HG03565 (cell line): ENCODE data around the gene ITIH3.
"Not testable (repeated sequence)": the region's sequence is repeated elsewhere in the genome, so short reads cannot be mapped to it uniquely, and the experiment has no call there.

Experiments
- ATAC-seq: cut with Tn5 transposase; IDR thresholded peaks from one replicate; pipeline ENCODE4 v1.9.1; 2021; ENCODE audit warnings: mild to moderate bottlenecking, moderate library complexity; ENCODE audit not compliant: unreplicated experiment

ITIH3 gene, protein sequence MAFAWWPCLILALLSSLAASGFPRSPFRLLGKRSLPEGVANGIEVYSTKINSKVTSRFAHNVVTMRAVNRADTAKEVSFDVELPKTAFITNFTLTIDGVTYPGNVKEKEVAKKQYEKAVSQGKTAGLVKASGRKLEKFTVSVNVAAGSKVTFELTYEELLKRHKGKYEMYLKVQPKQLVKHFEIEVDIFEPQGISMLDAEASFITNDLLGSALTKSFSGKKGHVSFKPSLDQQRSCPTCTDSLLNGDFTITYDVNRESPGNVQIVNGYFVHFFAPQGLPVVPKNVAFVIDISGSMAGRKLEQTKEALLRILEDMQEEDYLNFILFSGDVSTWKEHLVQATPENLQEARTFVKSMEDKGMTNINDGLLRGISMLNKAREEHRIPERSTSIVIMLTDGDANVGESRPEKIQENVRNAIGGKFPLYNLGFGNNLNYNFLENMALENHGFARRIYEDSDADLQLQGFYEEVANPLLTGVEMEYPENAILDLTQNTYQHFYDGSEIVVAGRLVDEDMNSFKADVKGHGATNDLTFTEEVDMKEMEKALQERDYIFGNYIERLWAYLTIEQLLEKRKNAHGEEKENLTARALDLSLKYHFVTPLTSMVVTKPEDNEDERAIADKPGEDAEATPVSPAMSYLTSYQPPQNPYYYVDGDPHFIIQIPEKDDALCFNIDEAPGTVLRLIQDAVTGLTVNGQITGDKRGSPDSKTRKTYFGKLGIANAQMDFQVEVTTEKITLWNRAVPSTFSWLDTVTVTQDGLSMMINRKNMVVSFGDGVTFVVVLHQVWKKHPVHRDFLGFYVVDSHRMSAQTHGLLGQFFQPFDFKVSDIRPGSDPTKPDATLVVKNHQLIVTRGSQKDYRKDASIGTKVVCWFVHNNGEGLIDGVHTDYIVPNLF

DNA sequence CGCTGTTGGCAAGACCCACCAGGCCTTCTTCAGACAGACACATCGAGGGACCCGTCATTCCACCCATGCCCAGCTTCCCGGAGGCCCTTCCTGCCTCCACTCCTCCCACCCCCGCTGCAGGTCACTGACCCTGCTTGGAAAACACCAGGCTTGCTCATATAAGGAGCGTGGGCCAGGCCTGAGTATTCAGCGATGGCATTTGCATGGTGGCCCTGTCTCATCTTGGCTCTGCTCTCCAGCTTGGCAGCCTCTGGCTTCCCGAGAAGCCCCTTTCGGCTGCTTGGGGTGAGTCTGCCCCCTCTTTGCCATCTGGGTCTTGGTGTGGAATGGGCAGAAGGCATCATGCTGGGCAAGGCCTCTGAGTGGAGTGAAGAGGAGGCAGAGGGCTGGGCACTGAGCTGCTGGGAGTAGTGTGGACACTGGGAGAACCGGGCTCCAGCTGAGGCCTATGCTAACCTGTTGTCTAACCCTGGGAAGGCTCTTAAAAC lies at the start of gene ITIH3:
Gene ITIH3, plus strand, starts transcription at position 185 of the 488 bp plus-strand sequence. Its CDS starts 8 bp downstream, at position 193.
- no peak for ATAC-seq

DNA sequence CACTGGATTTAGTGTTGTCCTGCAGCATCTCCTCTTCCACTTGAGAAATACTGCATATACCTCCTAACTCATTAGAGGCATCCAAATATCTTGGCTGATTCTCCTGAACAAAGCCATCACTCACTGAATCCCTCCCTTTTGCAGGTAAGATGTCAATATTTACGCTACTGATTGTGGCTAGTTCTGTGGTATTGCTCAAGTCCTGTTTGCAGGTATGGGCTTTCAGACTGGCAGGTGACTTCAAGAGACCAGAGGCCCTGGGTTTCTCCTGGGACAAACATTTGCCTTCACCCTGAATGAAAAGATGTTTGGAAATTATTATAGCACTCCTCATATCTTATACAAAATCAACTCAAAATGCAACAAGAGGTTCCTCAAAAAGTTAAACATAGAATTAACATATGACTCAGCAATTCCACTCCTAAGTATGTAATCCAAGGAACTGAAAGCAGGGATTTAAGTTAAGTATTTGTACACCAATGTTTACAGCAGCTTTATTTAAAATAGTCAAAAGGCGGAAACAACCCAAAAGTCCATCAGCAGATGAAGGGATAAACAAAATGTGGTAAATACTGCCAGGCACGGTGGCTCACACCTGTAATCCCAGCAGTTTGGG lies 42.4 kb upstream of the ITIH3 start:
- ATAC-seq, result no peak

DNA sequence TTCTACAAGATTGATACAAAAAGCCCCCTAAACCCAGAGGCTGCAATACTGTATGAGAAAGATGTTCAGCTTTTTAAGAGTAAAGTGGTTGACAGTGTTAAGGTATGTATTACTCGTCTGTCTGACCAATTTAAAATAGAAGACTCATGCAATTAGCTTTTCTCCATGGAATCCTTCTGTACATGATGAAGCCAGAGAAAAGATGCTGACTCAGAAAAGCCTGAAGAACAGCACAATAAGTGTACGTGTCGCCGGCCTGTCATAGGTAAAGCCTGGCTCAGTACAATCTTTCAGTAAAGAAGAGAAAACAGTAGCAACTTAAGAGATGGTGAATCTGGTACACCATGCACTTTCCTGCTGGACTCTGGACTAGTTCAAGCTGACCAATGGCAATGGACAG lies 40.2 kb upstream of the ITIH3 start:
- no peak for ATAC-seq

DNA sequence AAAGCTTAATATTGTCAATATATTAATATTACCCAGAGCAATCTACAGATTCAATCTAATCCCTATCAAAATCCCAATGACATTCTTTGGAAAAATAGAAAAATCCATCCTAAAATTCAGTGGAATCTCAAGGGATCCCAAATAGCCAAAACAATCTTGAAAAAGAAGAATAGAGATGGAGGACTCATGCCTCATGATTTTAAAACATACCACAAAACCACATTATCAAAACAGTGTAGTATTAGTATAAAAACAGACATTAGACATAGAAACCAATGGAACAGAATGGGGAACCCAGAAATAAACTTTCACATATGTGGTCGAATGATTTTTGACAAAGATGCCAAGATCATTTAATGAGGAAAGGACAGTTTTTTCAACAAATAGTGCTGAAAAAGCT lies 38.5 kb upstream of the ITIH3 start:
- ATAC-seq, result no peak

DNA sequence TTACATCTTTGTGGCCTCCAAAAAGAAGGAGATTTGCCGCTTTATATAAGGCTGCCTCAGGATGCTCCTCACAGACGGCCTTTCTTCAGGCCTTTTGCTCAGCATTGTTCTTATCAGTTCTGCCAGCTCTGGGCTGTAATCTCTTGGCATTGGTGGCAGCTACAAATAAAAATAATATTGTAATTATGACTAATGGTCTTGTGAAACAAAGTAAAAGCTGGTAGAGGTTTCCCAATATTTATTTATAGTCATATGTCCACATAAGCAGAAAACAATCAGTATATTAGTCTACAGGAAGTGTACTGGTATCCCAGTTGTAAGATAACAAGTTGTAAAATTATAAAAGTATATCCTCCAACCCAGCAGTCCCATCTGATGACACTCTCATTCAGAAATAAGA lies 31.1 kb upstream of the ITIH3 start:
- no peak for ATAC-seq

DNA sequence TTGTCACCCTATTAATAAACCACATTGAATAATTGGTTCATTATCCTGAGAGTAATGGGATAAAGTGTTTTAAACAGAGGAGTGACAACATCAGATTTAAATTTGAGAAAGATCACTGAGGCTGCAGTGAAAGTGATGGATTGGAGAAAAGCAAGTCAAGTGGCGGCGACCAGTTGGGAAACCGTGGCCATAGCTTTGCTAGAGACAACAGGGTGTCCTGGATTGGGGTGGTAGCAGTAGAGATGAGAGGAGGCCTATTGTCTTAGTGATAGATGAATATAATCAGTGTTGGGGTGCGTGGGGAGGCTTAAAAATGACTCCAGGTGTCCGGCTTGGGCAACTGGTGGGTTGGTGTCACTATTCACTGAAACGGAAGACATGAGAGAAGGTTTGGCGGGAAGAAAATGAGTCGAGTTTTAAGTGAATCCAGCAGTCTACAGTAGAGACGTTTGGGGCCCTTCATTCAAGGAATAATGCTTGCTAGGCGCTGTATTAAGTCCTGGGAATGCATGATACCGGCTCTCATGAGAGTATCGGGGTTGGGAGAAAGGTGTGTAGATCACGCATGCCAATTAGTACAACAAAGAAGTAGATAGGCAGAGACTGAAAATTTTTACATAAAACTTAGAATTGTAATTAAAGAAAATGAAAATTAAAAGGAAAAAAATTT lies 24.7 kb upstream of the ITIH3 start:
- no peak for ATAC-seq

DNA sequence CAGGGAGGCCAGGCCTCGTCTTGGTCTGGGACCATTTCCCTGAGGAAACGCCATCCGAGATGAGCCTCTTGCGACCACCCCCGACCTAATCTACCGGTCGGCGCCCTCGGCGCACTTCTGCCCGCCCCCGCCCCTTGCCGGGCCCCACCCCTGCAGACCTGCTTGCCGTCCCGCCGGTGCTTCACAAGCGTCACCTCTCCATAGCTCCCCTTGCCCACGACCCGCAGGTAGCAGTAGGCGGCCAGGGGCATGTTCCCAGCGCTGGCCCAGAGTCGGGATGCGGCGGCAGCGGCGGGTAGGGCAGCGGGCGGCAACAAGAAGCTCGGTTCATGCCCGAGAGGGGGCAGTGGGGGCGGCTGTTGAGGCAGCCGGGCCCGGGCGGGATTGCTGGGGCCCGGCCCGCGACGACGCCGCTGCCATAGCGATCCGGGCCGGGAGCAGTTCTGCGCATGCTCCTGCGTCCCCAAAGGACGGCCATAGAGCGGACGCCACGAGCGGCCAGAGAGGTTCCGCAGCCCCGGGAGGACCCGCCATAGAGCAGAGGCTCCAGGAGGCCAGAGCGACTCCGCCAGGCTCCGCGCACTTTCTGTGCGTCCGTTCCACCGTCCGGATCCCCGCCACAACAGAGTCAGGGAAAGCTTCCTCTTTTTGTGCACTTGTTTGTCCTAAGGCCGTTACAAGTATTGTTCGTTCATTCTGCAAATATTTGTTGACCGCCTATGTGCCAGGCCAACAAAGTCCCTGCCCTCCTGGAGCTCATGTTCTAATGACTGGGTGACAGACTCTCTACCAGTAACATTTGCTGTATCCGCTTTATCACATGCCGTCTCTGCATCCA lies 23.9 kb upstream of the ITIH3 start, which contains the start of gene NEK4:
Gene NEK4, minus strand, starts transcription at position 445 of the 838 bp plus-strand sequence. Its CDS starts 194 bp downstream, at position 251.
- peak; percentile 89 for ATAC-seq

DNA sequence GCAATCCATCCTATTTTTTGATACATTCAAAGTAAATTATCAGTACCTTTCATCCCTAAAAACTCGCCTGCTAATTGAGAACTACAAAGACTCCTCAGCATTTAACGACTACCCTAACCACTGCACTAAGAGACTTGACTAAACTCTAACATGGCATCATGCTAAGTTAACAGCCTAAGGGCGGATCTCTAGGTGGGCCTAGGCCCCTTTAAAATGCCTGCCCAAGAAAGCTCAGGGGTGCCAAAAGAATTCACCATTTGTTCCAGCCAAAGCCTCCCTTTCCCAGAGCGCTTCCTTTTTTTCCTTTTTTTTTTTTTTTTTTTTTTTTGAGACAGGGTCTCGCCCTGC lies 23.3 kb upstream of the ITIH3 start:
- ATAC-seq, result no peak

DNA sequence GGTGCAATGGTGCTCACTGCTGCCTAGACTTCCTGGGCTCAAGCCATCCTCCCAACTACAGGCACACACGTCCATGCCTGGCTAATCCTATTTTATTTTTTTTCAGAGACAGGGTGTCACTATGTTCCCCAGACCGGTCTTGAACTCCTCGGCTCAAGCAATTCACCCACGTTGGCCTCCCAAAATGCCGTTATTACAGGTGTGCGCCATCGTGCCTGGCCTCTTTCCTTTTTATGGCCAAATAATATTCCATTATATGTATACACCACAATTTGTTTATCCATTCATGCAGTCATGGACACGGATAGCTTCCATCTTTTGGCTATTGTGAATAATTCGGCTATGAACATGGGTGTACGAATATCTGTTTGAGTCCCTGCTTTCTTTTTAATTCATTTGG lies 22.9 kb upstream of the ITIH3 start:
- ATAC-seq, result no peak

DNA sequence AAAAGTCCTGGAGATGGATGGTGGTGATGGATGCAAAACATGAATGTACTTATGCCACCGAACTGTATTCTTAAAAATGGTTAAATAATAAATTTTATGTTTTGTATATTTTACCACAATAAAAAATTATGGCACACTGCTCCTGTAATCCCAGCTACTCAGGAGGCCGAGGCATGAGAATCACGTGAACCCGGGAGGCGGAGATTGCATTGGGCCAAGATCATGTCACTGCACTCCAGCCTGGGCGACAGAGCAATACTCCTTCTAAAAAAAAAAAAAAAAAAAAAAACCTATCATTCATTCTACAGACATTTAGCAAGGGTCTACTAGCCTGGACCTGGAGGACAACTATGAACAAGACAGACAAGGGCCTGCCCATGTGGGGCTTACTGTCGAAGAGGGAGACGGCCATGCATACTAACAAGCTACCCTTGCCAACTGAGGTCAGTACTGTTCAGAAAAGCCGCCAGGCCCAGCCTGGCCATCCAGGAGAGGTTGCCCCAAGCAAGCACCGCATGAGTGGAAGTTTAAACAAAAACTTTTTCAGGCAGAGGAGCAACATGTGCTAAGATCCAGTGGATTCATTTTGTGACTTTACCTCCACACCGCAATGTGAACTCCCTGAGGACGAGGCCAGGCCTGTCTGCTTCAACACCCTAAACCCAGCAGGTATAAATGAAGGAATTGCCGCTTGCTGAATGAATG lies 21.1 kb upstream of the ITIH3 start:
- no peak for ATAC-seq

DNA sequence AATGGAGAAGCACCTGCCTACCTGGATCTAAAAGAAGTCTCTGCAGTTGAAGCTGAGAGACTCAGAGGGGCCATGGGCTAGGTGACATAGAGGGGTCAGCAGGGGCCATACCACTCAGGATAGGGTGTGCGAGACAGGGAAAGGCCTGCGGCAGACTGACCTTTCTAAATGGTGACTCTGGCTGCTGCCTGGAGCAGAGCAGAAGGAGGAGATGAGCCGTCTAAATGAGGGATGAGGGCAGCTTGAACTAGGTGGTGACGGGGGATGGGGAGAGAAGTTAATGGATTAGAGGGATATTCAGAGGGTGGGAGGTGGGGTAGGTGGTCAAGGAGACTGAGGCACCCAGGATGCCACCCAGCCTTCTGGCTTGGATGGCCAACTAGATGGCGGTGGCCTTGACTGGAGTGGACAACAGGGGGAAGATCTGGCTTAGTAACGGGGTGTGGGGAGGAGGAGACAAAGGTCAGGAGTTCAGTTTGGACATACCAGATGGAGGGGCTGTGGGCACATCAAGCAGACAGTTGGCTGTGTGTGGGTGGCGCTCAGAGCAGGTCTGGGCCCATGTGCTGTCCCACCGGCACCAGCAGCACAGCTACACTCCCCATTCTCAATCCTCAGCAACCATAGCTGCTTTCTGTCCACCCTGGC lies 20.4 kb upstream of the ITIH3 start:
- no peak for ATAC-seq

DNA sequence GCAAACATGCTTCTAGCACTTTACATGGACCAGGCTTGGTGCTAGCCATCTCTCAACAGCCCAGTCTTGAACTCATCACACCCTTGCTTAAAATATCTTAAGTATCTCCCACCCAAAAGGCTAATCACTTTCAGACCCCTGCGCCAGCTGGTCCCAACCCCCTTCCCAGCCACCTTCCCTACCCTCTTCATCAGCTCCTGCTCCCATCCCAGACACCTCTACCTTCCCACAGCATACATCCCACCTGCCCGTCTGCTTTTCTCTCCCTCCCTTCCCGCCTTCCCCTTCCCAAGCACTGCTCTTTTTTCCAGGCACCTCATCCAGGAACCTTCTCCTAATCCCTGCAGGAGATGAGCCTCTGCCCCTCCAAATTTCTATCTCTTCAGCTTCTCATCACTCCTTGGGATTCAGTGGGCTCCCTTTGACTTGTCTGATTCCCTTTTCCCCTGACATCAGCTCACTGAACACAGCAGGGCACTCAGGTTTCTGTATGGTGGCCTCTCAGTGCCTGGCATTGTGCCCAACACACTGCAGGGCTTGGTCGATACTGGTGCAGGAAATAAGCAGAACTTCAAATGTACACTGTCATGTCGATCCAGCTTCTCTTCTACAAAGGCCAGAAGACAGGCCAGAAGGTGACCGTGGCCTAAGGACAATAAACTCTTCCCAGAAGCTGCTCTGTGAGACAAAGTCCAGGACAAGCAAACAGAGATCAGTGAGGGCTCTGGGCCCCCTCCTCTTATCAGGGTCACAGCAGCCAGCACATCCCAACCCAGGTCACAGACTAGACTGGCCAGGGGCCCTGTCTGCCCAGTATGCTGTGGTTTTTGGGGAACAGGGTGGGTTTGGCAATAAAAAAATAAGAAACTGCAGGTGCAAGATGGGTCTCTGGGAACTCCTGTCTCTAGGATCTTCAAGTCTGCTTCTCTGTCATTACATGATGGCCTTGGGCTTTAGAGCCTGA lies 19.4 kb upstream of the ITIH3 start:
- ATAC-seq, result no peak

DNA sequence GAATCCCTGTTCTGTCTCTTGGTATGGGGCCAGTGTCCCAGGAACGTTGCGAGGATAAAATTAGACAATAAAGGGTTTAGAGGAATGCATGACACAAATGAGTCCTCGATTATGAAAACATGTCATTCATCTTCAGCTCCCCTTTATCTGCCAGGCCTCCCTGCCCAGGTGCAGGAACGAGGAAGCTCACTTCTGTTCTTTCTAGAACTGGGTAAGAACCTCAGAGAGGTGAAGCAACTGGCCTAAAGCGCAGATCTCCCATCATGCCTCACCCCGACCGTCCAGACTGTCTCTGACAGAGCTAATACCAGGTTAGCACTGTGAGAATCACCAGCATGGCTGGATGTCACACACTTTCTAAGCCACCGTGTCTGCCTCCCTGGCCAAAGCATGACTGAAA lies 18.7 kb upstream of the ITIH3 start:
- ATAC-seq, result no peak

DNA sequence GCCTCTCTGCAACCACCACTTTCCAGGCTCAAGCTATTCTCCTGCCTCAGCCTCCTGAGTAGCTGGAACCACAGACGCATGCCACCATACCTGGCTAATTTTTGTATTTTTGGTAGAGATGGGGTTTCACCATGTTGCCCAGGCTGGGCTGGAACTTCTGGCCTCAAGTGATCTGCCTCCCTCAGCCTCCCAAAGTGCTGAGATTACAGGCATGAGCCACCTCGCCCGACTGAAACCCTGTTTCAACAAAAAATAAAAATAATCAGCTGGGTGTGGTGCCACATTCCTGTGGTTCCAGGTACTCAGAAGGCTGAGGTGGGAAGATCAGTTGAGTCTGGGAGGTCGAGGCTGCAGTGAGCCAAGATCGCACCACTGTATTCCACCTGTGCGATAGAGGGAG lies 18.1 kb upstream of the ITIH3 start:
- not testable (repeated sequence) for ATAC-seq

DNA sequence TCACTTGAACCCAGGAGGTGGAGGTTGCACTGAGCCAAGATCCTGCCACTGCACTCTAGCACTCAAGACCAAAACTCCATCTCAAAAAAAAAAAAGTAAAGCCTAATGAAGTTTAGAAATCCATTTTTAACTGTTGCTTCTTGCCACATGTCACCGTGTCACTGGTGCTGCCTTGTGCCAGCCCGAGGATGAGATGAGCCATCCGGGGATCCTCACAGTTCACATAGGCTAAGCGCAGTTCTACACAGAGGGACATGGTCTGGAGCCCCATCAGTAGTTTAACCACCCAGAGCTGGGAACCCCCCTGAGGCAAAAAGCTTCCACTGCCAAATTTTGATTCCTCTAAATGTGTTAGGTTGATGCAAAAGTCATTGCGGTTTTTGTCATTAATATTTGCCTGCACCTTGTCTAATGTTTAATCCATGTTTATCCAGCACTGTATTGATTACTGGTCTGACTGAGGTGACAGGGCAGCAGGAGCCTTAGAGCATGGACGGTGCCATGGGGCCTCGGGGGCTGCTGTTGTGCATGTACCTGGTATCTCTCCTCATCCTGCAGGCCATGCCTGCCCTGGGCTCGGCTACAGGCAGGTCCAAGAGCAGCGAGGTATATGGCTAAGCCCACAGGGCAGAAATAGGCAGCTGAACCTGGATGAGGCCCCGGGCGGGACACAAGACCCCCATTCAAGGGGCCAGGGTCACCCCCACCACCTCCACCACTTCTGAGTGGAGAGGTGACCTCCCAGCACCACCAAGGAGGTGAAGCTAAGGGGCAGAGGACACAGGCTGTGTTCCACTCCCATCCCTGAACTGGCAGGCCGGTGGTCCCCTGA lies 17.3 kb upstream of the ITIH3 start, which contains the start of gene ITIH1:
Gene ITIH1, plus strand, starts transcription at position 473 of the 832 bp plus-strand sequence. Its CDS starts 17 bp downstream, at position 490.
- ATAC-seq, result no peak

DNA sequence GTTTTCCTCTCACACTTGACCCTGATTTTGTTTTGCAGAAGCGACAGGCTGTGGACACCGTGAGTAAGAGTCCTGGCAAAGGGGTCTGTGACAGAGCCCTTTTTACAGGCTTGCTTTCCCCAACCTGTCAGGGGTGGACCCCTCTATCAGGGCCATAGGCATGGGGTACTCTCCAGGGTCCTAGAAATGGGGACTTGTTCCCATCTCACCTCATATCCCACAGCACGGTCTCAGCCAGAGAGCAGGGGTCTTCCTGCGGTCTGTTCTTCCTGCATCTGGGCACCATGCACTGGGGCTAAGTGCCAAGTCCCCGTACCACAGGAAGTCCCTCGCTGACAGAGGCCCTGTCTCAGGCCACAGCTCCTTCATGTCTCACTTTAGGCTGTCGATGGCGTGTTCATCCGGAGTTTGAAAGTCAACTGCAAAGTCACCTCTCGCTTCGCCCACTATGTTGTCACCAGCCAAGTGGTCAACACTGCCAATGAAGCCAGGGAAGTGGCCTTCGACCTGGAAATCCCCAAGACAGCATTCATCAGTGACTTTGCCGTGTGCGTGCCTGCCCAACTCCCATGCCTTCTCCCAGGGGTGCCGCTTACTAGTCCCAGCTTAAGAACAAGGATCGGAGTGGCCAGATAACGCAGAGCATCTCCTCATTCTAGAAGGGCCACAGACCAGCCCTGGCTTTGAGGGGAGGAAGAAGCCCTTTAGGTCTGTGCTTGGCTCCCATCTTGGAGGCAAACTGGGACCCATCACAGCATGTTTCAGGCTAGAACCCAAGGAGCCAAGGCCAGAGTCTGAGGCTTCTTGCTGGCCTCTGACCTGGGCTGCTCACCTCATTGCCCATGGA lies 16.4 kb upstream of the ITIH3 start:
- no peak for ATAC-seq
